KMS-11 (cell line): ENCODE data around the gene LGR5.

Experiments used
- H2AFZ ChIP-seq: fragments of 200-600 bp; sonication (generic); 2 replicates; pipeline ENCODE4 v1.6.1; 2016; ENCODE audit warnings: antibody characterized with exemption, mixed run types, low read depth
- H3K27ac ChIP-seq: fragments of 200-600 bp; sonication (generic); 2 replicates; pipeline ENCODE4 v1.6.1; 2016; ENCODE audit warnings: mild to moderate bottlenecking, mixed run types
- H3K27me3 ChIP-seq: fragments of 200-600 bp; sonication (generic); 2 replicates; pipeline ENCODE4 v1.6.1; 2017; ENCODE audit warnings: mild to moderate bottlenecking, low read depth, mixed run types, moderate library complexity; ENCODE audit not compliant: insufficient read depth
- H3K36me3 ChIP-seq: fragments of 200-600 bp; sonication (generic); 2 replicates; pipeline ENCODE4 v1.6.1; 2017; ENCODE audit warnings: mild to moderate bottlenecking, mixed run types; ENCODE audit not compliant: insufficient read depth
- H3K4me1 ChIP-seq: fragments of 200-600 bp; sonication (generic); 2 replicates; pipeline ENCODE4 v1.6.1; 2016; ENCODE audit warnings: mild to moderate bottlenecking, low read depth, mixed run types; ENCODE audit not compliant: poor library complexity, severe bottlenecking
- H3K4me2 ChIP-seq: fragments of 200-600 bp; sonication (generic); 2 replicates; pipeline ENCODE4 v1.7.0; 2016; ENCODE audit warnings: mild to moderate bottlenecking, mixed run types
- H3K4me3 ChIP-seq: fragments of 200-600 bp; sonication (generic); IDR thresholded peaks from 2 replicates; pipeline ENCODE4 v1.6.1; 2017; ENCODE audit warnings: low read depth, low read length, mixed read lengths; ENCODE audit not compliant: insufficient read depth
- H3K79me2 ChIP-seq: fragments of 200-600 bp; sonication (generic); 2 replicates; pipeline ENCODE4 v1.6.1; 2016; ENCODE audit warnings: low read depth, mixed run types; ENCODE audit not compliant: insufficient read depth
- H3K9ac ChIP-seq: fragments of 200-600 bp; sonication (generic); 2 replicates; pipeline ENCODE4 v1.6.1; 2016; ENCODE audit warnings: mild to moderate bottlenecking, mixed run types
- H4K20me1 ChIP-seq: fragments of 200-600 bp; sonication (generic); 2 replicates; pipeline ENCODE4 v1.6.1; 2016; ENCODE audit warnings: mild to moderate bottlenecking, mixed run types; ENCODE audit not compliant: insufficient read depth
- TF ChIP-seq, protein P1 (sequence below): fragments of 200-600 bp; sonication (generic); conservative IDR thresholded peaks from 2 replicates; pipeline ENCODE4 v1.6.1; 2017; ENCODE audit warnings: low read depth, mild to moderate bottlenecking, antibody characterized with exemption, low read length, moderate library complexity, mixed read lengths

Gene LGR5

DNA sequence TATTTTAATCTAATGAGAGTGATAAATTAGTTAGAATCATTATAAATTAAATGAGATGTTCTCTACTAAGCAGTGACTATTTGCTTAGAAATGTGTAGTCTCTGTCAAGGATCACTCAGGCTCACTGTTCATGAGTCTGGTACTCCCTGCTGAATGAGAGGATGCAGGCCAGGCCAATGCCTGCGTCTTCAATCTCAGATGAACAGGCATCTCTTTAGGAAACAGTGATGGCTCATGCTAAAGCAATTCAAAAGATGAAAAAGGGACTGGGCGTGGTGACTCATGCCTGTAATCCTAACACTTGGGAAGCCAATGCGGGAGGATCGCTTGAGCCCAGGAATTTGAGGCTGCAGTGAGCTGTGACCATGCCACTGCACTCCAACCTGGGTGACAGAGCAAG lies 117.3 kb downstream of the LGR5 start:
- Histone ChIP-seq H3K27ac (no peak overlapping the region), H3K4me1 (no peaks in the 10 kb centered on the region), H2AFZ (no peak overlapping the region), H3K27me3 (no peaks in the 10 kb centered on the region), H3K36me3 (no peaks in the 10 kb centered on the region), H4K20me1 (no peaks in the 10 kb centered on the region), H3K4me2 (no peak overlapping the region), H3K79me2 (no peaks in the 10 kb centered on the region), H3K4me3 (no peak overlapping the region), H3K9ac (no peak overlapping the region)
- TF ChIP-seq, protein P1, sequence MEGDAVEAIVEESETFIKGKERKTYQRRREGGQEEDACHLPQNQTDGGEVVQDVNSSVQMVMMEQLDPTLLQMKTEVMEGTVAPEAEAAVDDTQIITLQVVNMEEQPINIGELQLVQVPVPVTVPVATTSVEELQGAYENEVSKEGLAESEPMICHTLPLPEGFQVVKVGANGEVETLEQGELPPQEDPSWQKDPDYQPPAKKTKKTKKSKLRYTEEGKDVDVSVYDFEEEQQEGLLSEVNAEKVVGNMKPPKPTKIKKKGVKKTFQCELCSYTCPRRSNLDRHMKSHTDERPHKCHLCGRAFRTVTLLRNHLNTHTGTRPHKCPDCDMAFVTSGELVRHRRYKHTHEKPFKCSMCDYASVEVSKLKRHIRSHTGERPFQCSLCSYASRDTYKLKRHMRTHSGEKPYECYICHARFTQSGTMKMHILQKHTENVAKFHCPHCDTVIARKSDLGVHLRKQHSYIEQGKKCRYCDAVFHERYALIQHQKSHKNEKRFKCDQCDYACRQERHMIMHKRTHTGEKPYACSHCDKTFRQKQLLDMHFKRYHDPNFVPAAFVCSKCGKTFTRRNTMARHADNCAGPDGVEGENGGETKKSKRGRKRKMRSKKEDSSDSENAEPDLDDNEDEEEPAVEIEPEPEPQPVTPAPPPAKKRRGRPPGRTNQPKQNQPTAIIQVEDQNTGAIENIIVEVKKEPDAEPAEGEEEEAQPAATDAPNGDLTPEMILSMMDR, result no peak

DNA sequence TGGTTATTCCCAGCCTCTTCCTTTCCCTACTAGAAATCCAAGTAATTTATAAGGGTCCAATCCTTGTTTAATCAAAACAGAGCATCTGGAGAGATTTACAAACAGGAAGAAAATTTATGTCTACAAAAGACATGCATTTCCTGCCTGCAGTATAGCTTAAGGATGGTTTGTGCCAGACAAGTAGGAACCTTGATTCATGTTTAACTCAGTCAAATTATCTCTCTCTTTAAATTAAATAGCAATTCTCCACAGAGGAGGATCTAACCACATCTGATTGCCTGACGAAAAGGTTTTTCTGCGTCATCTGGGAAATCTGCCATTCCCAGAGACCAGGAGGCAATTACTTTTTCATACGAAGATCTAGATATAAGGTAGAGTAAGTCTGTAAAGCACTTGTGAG lies 118.8 kb downstream of the LGR5 start:
- no peaks in the 10 kb centered on the region for H4K20me1 ChIP-seq
- no peaks in the 10 kb centered on the region for H3K36me3 ChIP-seq
- TF ChIP-seq, protein P1, result no peak
- H3K27ac ChIP-seq, result no peak overlapping the region
- no peaks in the 10 kb centered on the region for H3K4me1 ChIP-seq
- no peaks in the 10 kb centered on the region for H3K27me3 ChIP-seq
- H3K4me2 ChIP-seq, result no peak overlapping the region
- H3K4me3 ChIP-seq, result no peak overlapping the region
- no peaks in the 10 kb centered on the region for H3K79me2 ChIP-seq
- no peak overlapping the region for H2AFZ ChIP-seq
- no peak overlapping the region for H3K9ac ChIP-seq

DNA sequence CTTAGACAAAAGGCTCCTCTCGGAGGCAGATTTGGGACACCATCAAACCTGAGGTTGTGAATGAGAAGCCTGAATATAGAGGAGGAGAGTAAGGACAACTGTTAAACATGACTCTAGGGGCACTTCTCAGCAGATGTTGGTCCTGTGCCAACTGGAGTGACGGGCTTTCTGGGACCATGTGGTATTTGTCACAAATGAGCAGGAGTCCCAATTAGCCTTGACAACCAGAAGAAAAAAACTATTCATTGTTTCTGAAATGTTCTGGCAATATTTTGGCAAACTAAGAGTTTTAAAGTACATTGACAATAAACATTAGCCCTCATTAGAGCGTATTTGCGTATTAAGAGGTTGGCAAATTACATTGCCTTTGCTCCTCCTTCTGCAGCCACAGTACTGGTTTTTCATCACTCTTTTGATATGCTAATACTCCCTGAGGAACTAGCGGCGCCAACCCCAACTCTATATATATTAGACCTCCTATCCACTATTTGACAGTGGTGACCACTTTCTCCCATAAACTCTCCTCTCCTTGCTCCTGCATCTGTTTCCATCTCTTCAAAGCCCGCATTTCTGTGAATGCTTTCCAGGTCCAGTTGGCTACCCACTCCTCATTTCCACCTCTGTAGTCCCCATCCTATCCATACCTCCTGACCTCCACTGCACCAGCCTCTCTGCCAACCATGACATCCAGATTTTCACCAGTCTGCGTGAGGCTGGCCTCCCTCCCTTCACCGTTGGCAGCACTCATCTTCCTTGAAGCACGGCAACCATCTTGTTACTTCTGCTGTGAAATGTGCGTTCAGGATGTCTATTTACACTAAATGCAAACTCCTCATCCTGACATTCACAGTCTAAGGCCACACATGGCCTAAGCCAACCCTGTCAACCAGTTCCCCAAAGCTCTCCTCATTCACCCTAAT lies 123.3 kb downstream of the LGR5 start:
- Histone ChIP-seq H3K27ac (no peak overlapping the region), H4K20me1 (no peaks in the 10 kb centered on the region), H3K27me3 (no peaks in the 10 kb centered on the region), H3K9ac (no peak overlapping the region), H3K4me3 (no peak overlapping the region), H2AFZ (no peak overlapping the region), H3K4me2 (no peak overlapping the region), H3K79me2 (no peaks in the 10 kb centered on the region), H3K4me1 (no peaks in the 10 kb centered on the region), H3K36me3 (no peaks in the 10 kb centered on the region)
- TF ChIP-seq, protein P1, result no peak

DNA sequence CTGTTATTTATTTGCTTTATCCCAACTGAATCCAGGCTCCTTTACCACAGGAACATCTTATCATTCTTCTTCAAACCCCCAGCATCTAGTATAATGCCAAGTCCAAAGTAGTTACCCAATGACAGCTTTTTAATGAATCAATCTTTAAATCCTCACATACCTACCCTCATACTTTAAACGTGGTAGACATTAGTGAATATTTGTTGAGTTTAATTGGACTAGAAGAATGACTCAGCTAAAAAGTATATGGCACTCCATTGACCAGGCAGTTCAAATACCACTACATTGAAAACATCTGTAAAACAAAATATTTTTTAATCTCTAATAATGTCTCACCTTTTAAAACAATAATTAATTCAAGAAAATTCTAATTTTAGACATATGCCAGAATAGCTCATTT lies 125.9 kb downstream of the LGR5 start:
- no peaks in the 10 kb centered on the region for H3K79me2 ChIP-seq
- no peak overlapping the region for H2AFZ ChIP-seq
- H3K4me2 ChIP-seq, result no peak overlapping the region
- H3K36me3 ChIP-seq, result no peaks in the 10 kb centered on the region
- H3K9ac ChIP-seq, result no peak overlapping the region
- H3K4me3 ChIP-seq, result no peak overlapping the region
- H3K27me3 ChIP-seq, result no peaks in the 10 kb centered on the region
- no peaks in the 10 kb centered on the region for H3K4me1 ChIP-seq
- TF ChIP-seq, protein P1, result no peak
- H4K20me1 ChIP-seq, result no peaks in the 10 kb centered on the region
- H3K27ac ChIP-seq, result no peak overlapping the region
